Epithelial cell of prostate (primary cell): ENCODE measurements around the gene EPHA5.

Experiments used
- DNase-seq: peaks from one replicate; pipeline ENCODE4 v3.0.0-alpha.2; 2011; ENCODE audit warnings: low read depth, low spot score
- H3K27ac ChIP-seq: fragments of 450-650 bp; 2 replicates; pipeline ENCODE4 v1.5.1; 2017; ENCODE audit warnings: mild to moderate bottlenecking

EPHA5 gene

DNA sequence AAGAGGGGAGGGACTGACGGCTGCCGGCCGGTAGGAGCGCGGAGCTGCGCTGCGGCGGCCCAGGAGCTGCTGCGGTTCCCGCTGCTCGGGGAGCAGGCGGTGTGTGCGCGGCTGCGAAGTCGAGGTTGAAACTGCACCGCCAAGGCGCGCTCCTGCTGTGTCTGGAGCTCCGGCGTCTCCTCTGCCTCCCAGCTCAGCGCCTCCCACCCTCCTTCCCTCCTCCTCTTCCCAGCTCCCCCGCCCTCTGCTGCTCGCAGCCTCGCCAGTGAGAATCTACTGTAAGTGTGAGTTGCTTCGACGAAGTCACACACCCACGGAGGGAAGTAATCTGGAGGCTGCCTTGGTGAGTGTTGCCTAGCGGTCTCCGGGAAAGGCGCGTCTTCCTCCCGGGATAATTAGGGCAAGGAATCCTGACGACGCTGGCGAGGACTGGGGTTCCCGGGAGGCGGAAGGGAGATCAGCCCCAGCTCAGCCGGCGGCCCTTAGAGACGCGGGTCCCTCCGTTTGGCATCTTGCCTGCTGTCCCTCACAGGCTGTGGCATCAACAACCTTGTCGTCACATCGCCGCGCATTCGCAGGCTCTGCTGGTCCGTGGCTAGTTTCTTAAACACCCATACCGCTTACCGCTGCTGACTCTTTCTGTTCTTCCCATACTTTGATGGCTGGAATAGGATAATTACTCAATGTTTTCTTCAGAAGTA lies at the start of gene EPHA5:
Gene EPHA5 (minus strand): TSS at position 159 of the 701 bp plus-strand sequence. CDS start 747 bp downstream, outside the sequence.
- DNase-seq, result no peak
- H3K27ac ChIP-seq, result no peak within 1 kb of the TSS

DNA sequence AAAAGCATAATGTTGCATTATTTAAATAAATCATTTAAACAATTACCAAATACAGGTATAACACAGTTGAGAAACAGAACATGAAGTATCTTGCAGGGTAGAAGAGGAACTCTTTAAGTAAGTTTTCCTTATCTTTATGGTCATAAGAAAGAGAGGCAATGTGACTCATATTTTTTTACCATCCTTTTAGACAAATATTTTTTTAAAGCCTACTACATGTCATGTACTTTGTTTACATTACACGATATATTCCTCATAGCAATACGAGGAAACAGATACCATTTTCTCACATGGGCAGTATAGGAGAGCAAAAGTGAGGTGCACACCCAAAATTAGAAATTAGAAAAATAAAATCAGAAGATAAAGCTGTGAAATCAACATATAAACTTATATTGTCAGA lies 49.3 kb upstream of the EPHA5 start:
- DNase-seq, result no peak
- H3K27ac ChIP-seq, result no peak overlapping the region

DNA sequence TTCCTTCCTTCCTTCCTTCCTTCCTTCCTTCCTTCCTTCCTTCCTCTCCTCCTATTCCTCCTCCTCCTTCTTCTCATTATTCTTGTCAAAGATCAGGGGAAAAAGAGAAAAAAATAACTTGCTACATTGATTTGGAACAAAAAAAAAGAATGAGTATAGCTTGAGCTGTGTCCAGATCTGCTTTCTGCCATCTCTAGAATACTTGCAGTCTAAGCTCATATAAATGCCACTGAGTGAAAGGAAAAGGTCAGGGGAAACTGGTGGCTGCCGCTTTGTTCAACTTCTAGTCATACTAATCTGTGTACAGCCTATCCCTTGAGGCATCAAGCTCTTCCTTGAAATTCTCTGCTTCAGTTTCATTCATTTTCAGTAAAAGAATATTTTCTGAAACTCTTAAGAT lies 28.3 kb upstream of the EPHA5 start:
- no peak for DNase-seq
- H3K27ac ChIP-seq, result no peak overlapping the region

DNA sequence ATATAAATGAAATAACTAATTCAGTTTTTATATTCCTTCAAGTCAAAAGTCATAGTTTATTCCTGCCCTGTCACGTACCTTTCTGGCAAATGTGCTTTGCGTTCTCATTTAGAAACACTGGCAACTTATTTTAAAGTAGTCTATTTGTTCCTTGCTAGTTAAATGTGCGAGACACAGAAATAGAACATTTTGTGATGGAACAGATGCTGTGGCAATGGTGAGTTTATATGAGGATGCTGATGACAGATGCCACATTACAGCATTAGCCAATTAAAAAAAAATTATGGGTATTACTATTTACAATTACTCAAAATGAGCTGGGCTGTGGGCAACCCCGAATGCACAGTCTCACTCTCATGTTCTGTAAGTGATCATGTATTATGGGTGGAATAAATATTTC lies 26.1 kb upstream of the EPHA5 start:
- DNase-seq, result no peak
- no peak overlapping the region for H3K27ac ChIP-seq

DNA sequence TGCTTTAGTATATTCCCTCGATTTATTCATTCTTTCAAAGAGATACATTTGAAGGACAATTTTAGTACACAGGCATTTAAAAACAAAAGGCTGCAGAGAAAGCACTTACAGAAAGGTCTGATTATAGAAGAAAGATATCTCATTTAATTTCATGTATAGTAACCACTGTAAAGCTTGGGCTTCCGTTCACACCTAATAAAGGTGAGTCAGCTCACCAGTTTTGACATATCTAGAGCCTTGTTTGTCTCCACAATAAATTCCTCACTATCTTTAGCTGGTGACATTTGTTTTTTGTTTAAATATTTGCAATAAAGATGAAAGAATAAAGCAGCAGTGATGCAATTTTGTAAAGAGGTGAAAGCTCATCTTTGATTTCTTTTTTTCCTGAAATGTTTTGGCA lies 1.1 kb upstream of the EPHA5 start:
- no peak for DNase-seq
- no peak overlapping the region for H3K27ac ChIP-seq

DNA sequence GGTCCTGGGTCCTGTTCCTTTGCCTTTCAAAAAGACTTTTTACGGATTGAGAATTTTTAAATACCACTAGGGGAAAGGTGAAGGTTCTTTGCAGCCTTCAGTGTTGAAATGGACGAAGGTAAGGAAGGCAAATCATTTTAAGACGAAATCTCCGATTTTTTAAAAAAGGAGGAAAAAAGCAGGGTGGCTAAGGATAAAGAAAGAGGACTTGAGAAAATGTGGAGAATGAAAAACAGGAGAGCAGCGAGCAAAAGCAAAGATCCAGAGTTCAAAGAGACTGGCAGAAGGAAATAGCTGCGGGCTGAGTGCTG lies 314 bp downstream of the EPHA5 start:
- DNase-seq, result no peak
- no peak overlapping the region for H3K27ac ChIP-seq

DNA sequence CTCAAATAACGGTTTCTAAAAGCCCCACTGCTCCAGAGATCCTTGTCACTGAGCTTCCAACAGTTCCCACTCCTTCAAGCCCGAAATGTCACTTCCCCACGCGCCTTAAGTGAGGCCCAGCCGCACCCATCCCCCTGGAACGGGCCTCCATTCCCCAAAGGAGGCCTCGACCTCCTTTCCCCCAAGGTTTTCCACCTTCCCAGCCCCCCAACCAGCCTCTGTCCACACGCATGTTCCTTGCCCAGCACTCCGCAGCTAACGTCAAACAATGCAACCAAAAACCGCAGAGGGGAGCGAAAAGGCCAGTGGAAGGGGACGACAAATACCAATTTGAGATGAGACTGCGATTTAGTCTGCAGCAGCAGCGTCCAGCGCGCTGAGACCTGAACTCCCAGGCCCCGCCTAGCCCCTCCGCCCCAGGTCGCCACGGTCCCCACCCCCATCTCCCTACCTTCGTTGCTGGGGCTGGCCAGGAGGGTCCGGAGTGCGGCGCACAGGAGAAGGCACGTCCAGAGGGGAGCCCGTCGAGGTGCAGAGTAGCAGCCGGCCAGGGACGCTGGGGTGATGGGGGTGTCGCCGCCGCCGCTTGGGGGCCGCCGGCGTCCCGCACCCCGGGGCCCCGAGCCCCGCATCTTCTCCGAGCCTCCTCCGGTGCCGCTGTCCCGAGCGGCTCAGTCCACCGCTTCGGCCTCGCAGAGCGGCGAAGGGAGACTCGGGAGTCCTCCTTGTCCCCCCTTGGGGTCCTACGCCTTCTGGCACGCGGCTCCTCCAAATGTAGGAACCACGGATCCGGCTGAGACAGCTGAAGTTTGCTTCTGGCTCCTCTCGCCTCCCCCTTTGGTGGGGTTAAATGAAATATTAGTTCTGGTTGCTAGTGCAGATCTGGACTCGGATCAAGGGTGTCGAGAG lies 924 bp downstream of the EPHA5 start:
- DNase-seq, result no peak
- no peak overlapping the region for H3K27ac ChIP-seq

DNA sequence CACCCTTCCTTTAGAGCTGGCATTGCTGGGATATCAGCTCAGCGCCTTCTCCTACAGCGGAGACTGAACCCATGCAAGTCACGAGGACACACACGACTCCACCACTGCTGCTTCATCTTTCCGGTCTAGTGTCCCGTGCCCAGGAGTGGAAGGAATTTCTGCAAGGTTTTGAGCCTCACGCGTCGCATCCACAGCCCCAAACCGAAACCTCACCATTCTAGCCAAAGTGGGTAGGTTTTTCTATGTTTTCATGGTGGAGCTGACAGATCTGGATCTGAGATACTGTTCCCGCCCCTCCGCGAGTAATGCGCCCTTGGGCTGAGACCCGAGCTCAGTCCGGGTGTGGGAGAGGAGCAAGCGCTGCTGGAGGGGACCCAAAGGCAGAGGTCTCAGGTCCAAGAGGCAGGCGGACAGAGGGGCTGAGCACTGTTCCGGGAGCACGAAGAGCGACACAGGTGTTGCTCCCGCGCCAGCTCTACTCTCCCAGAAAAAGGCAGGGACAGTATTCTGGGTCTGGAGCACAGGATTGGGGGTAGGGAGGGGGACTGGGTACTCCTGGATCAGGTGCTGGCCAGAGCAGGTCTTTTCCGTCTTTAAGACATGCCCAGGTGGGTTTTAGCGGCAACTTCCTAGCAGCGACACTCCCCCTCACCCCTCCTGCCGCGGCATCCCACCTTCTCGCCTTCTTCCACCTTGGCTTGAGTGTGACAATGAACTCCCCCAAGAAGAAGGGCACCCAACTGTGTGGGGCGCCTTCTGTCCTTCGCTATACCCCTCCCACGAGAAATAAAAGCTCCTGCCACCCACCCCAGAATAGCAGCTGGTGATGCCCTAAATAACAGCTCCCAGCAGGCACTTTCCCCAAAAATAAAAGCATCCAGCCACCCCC lies 1.8 kb downstream of the EPHA5 start:
- H3K27ac ChIP-seq, result no peak overlapping the region

DNA sequence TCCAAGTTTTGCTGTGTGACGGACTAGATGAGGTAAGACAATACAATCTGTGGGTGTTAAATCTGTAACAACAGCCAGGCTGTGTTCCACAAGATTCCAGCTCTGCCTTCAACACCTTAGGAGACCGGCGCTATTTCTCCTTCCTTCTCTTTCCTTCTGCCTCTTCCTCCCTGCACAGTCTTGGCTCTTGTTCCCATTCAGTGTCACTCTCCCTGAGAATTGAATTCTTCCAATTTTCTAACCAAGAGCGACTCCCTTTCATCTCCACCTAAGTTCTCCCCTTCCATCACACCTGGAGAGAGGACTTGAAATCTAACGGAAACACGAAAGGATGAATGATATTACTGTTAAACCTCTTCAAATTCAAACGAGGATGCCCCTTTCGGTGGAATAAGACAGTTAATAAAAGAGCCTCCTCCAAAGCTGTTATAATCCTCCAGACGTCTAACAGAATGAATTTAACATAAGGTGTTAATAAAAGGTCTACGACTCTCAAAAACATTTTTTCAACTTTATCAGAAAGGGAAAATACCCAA lies 2.7 kb downstream of the EPHA5 start:
- no peak for DNase-seq
- H3K27ac ChIP-seq, result no peak overlapping the region

More for the DNA sequence above, 1.8 kb downstream of the EPHA5 start:
- DNase-seq, result no peak

DNA sequence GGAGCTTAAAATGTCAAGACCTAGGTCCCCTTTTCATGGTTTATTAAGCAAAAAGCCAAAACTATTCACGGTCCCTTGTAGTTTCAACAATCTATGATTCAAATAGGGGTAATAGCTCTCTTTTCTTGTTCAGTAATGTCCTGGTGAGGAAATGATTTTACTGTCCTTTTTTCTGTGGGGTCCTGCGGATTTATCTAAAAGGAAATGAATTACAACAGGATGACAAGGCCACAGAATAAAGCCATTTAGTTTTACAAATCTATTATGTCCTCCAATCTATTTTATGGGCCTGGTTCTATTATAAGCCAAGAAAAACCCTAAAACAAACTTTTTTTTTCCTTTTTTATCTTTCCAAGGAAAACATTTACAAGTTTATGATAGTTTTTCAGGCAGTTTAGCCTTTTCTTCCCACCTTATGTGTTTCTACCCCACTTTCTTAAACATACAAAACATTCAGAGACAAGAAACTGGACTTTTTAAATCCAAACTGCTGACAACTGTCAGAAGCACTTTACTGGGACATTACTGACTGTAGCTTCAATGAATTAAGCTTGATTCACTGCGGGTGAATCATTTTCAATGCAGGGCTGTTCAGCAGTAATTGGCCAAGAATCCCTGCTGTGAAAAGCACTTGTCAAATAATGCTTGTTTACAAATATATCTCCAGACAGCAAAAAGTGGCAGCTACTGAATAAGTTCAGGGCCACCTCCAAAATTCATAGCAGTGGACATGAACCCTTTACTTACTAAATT lies 4.3 kb downstream of the EPHA5 start:
- no peak for DNase-seq
- H3K27ac ChIP-seq, result no peak overlapping the region

DNA sequence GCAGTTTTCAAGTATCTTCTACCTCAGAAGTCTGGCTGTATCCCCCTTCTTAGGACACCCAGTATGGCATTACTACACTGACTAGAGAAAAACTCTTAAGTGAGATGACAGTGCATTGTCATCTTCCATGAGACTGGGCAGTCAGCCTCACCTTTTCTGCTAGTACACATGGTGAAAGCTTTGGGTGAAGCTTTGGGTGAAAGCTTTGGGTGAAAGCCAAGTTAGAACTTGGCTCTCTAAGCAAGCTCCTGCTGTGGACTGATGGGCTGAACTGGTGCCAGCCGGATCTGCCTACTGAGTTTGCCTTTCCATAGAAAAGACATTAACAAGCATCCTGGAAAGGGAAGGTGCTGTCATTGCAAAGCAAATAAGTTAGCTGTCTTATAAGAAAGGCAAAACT lies 8.8 kb downstream of the EPHA5 start:
- no peak overlapping the region for H3K27ac ChIP-seq
- DNase-seq, result no peak

DNA sequence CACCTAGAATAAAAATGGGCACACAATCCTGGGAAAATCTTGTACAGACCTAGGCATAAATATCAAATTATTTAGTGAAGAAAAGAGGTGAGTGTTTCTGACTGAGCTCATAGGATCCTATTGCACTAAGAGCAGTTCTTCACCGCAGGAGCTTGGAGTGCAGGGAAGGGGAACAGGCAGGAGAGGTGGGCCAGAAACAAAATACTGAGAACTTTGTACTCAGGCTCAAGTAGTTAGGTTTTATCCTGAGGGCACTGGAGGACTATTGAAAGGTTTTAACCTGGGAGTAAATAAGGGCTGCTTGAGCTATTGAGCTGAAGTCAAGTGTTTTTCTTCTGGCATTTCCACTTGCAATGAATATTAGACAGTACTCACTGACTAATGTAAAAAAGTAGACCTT lies 12.2 kb downstream of the EPHA5 start:
- H3K27ac ChIP-seq, result no peak overlapping the region
- no peak for DNase-seq

DNA sequence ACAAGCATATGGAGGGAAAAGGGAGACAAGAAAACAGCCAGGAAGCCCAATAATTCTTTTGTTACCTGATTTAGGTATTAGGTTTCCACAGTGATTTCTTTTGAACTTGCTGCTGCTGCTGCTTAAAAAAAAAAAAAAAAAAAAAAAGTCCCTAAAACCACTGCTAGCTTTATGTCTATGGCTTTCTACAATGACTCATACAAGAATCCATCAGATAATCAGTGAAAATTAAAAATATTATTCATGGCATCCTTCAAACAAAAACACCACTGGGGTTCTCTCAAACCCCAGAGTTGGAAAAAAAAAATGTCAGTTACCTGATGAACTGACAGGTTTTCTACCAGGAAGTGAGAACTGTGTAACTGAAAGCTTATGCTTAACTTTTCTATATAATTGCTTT lies 14.3 kb downstream of the EPHA5 start:
- no peak for DNase-seq
- no peak overlapping the region for H3K27ac ChIP-seq

DNA sequence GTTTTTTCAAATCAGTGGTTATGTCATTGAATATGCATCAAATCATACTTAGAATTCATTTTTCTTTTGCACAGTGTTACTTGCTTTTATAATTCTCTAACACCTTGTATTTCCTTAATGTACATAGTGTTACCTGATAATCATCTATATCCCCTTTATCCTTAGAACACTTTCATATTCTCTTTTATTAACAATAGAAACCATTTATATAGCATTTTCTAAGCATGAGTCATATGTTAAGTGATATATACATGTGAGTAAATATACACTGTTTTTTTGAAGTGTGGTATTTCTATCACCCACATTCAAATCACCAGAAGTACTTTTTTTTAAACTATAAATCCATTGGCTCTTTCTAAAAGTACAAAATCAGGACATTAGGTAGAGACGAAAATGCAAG lies 15.3 kb downstream of the EPHA5 start:
- no peak for DNase-seq
- no peak overlapping the region for H3K27ac ChIP-seq

DNA sequence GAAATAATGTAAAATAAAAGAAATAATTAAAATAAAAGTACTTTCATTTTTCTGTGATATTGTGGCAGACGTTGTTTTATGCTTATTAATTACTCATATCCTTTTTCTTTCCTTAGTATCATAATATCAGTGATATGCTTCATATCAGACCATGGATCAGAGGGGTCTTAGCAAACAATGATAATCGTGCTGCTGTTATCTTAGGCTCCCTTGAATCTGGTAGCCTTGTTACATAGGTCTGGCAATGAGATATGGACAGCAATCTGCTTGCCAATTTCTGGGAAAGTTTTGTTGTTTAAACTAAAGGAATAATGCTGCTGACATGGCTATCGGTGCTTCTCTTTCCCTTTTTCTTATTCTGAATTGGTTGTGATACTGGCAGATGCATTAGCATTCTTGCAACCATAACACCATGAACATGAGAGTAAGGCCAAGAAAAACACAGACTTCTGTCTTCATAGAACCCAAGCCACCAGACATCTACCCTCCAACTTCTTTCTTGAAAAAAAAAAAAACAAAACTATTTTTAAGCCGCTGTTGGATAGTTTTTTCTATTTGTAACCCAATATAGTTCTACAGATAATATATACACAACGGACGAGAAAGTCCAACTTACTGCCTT lies 16.4 kb downstream of the EPHA5 start:
- DNase-seq, result no peak
- no peak overlapping the region for H3K27ac ChIP-seq

DNA sequence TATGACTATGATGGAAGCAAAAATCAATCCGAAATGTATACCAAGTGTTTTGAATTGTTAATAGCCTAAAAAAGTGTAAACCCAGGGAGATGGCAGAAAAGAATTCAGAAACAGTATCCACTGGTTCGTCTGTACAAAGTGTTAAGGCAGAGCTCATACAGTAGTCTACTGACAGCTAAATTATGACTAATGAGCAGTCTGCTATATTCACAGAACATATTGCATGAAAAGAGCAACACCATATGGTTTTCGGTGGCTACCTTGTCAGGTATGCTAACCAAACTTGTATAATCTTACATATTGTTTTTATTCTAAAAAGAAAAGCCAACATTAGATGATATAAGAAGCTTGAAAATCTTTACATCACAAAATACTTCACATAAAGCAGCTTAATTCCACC lies 18.5 kb downstream of the EPHA5 start:
- DNase-seq, result no peak
- H3K27ac ChIP-seq, result no peak overlapping the region

DNA sequence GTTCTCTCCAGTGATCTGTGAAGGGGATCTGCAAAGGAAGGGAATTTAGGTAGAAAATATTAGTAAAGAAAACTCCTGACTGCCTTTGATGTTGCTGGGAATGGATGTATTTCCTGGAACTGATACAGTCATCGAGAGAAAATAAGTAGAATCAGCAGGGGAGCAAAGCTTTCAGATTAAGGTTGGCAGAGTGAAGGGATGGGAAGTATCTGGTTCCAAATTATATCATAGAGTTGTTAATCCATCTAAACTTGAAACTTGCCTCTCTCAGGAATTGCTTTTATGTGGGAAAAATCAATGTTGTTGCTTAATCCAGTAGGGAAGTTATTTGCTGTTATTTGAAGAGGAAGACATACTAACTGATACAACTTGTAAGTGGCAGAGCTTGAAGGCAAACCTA lies 19.3 kb downstream of the EPHA5 start:
- no peak for DNase-seq
- H3K27ac ChIP-seq, result no peak overlapping the region

DNA sequence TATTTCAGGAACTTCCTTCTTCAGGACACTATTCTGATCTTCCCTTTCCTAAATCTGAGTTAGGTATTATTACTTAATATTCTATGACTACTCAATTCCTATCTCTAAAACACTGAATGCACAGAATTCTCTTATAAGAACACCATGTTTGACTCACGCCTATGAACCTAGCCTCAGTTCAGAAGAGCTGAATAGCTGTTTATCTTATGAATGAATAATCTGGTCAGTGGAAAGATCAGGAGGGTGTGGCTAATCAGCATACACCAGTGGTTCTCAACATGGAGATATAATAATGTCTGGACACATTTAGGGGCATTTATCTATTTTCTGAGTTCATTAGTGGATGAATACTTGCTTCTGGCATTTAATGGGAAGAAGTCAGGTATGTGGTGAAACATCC lies 24.2 kb downstream of the EPHA5 start:
- DNase-seq, result no peak
- H3K27ac ChIP-seq, result no peak overlapping the region

DNA sequence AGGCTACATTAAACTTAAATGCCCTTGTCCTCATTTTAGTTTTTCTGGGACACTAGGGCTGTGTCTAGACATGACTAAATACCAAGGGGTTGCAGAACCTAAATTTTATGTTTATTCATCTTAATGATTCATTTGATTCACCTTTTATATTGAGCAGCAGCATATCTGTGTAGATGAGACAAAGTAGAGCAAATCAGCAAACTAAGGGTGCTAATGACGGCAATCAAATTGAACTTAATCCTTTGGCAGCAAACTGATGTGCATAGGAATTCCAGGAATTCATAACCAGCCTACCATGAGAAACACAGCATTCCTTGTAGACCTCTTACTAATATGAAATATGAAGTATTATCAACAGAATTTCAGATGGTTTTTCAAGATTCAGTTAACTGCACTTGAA lies 25.1 kb downstream of the EPHA5 start:
- no peak for DNase-seq

More for the DNA sequence above, 25.1 kb downstream of the EPHA5 start:
- no peak overlapping the region for H3K27ac ChIP-seq
